GM12891 (cell line): ENCODE data around the gene ZFYVE9.

ENCODE experiments used
- POLR2A ChIP-seq: IDR thresholded peaks from 2 replicates; pipeline ENCODE4 v1.6.1; 2011; ENCODE audit warnings: low read depth, low read length, control low read depth
- POLR2AphosphoS5 ChIP-seq: IDR thresholded peaks from 2 replicates; pipeline ENCODE4 v1.6.1; 2011; ENCODE audit warnings: low read depth, low read length, control low read depth
- TAF1 ChIP-seq: IDR thresholded peaks from 2 replicates; pipeline ENCODE4 v1.6.1; 2011; ENCODE audit warnings: low read depth, low read length, control low read depth

- TF ChIP-seq POLR2A = no peak
- no peak for TF ChIP-seq POLR2AphosphoS5
- TF ChIP-seq TAF1 = no peak
Observed at GRCh38 chr1:52122384-52122783, 19.5 kb upstream of the ZFYVE9 start.
